K562 (cell line): ENCODE measurements around the gene CEMIP2. TPM values are rescaled to one million over a fixed set of nuclear protein-coding genes. Genes with fewer than 3 reads are reported as not detected.

Experiments
- ATF4 ChIP-seq: fragments of 450-650 bp; formaldehyde crosslinking; IDR thresholded peaks from 2 replicates; pipeline ENCODE4 v1.4.0; 2022; ENCODE audit warnings: mild to moderate bottlenecking, moderate library complexity
- CBX3 ChIP-seq, 2 experiments: IDR thresholded peaks; 1 replicate in 1 of 2; 2 replicates in 1 of 2; pipeline ENCODE4 v1.6.1; 2012; ENCODE audit warnings: inconsistent platforms in 2 of 2, low read length in 2 of 2, borderline replicate concordance in 1 of 2, control low read depth in 1 of 2
- CEBPB ChIP-seq: fragments of 450-650 bp; IDR thresholded peaks from 2 replicates; pipeline ENCODE4 v1.6.1; 2016; ENCODE audit warnings: missing genetic modification characterization, missing compliant biosample characterization
- E2F6 ChIP-seq, 2 experiments: IDR thresholded peaks; 2 replicates each; pipeline ENCODE4 v1.6.1; 2011; ENCODE audit warnings: borderline replicate concordance in 1 of 2, control low read depth in 1 of 2, low read depth in 1 of 2, low read length in 1 of 2, mild to moderate bottlenecking in 1 of 2, mixed read lengths in 1 of 2, moderate library complexity in 1 of 2; ENCODE audit not compliant: insufficient read depth in 1 of 2, insufficient read length in 1 of 2, poor library complexity in 1 of 2, severe bottlenecking in 1 of 2; ENCODE audit errors: extremely low read depth in 1 of 2
- FOXA3 ChIP-seq, 2 experiments: fragments of 450-650 bp in 1 of 2; sonication (generic) in 1 of 2; formaldehyde crosslinking; IDR thresholded peaks in 1 of 2; conservative IDR thresholded peaks in 1 of 2; 2 replicates each; pipeline versions ENCODE4 v1.4.0 to v1.8.0; 2020 to 2022; ENCODE audit warnings: mild to moderate bottlenecking in 2 of 2, missing genetic modification reagents in 1 of 2
- HDAC1 ChIP-seq, 2 experiments: fragments of 450-650 bp; IDR thresholded peaks; 2 replicates each; pipeline ENCODE4 v1.6.1; 2016 to 2017; ENCODE audit warnings: inconsistent platforms in 1 of 2, mild to moderate bottlenecking in 1 of 2, moderate library complexity in 1 of 2
- KLF1 ChIP-seq: fragments of 450-650 bp; IDR thresholded peaks from 2 replicates; pipeline ENCODE4 v1.6.1; 2016; ENCODE audit warnings: missing genetic modification characterization, missing compliant biosample characterization
- KLF13 ChIP-seq: fragments of 450-650 bp; IDR thresholded peaks from 2 replicates; pipeline ENCODE4 v1.6.1; 2016; ENCODE audit warnings: missing genetic modification characterization, low read depth, mild to moderate bottlenecking, missing compliant biosample characterization, moderate library complexity, borderline replicate concordance
- KLF16 ChIP-seq: IDR thresholded peaks from 2 replicates; pipeline ENCODE4 v1.6.1; 2016; ENCODE audit warnings: antibody characterized with exemption
- MTA2 ChIP-seq: fragments of 450-650 bp; IDR thresholded peaks from 2 replicates; pipeline ENCODE4 v1.6.1; 2016; ENCODE audit warnings: low read depth
- PHTF2 ChIP-seq: fragments of 250-450 bp; sonication (Bioruptor Pico); IDR thresholded peaks from 2 replicates; pipeline ENCODE4 v1.5.0; 2021; ENCODE audit warnings: mild to moderate bottlenecking
- POLR2A ChIP-seq: fragments of 450-650 bp; conservative IDR thresholded peaks from 2 replicates; pipeline ENCODE4 v1.6.1; 2016
- SAFB2 ChIP-seq: fragments of 200-400 bp; formaldehyde crosslinking; IDR thresholded peaks from 2 replicates; pipeline ENCODE4 v1.6.1; 2018; ENCODE audit warnings: borderline replicate concordance, low read length, low read depth, moderate library complexity; ENCODE audit not compliant: severe bottlenecking
- TSC22D4 ChIP-seq: fragments of 450-650 bp; IDR thresholded peaks from 2 replicates; pipeline ENCODE4 v1.6.1; 2016; ENCODE audit warnings: missing genetic modification characterization, missing biosample characterization, control low read depth
- ZNF124 ChIP-seq: sonication (generic); formaldehyde crosslinking; IDR thresholded peaks from 2 replicates; pipeline ENCODE4 v1.8.1; 2022; ENCODE audit warnings: missing genetic modification reagents
- ZNF165 ChIP-seq: fragments of 250-450 bp; sonication (Bioruptor Pico); IDR thresholded peaks from 2 replicates; pipeline ENCODE4 v1.4.0; 2020; ENCODE audit warnings: borderline replicate concordance
- ZNF77 ChIP-seq: fragments of 250-450 bp; sonication (Bioruptor Pico); IDR thresholded peaks from 2 replicates; pipeline ENCODE4 v1.5.0; 2020
- polyA plus RNA-seq, 8 experiments: library from polyadenylated mRNA; depleted of rRNA in 4 of 8; stranded (reverse) in 5 of 8; unstranded in 3 of 8; fragments of >200 nt; fragmentation: Nextera tagmentation in 2 of 8; fragmentation: Illumina TruSeq in 1 of 8; extraction: Ambion mirVana in 2 of 8; extraction: Trizol in 1 of 8; gene quantifications; 2 replicates each; pipeline versions ENCODE4 v1.2.1 to v1.2.3, GENCODE V29; 2011 to 2014; ENCODE audit warnings: inconsistent platforms in 1 of 8, missing spikeins in 1 of 8
- total RNA-seq, 7 experiments: library from RNA; depleted of rRNA in 6 of 7; stranded (reverse); fragments of >200 nt in 6 of 7; fragmentation: Illumina TruSeq in 2 of 7; extraction: Trizol in 2 of 7; gene quantifications; 2 replicates each; pipeline versions ENCODE4 v1.2.1 to v1.2.3, GENCODE V29; 2011 to 2021; ENCODE audit warnings: low replicate concordance in 1 of 7
- TF ChIP-seq, protein P1 (sequence below): fragments of 250-450 bp; sonication (Bioruptor Pico); IDR thresholded peaks from 2 replicates; pipeline ENCODE4 v1.5.0; 2020; ENCODE audit warnings: mild to moderate bottlenecking

Gene CEMIP2
- total and polyA plus RNA-seq, 9 of the 15 experiments (the other 6 are each of a cell fraction or from before 2014, with no cell fraction given) = 5.4 to 29.9 (median 14.2) TPM

- no peak for TF ChIP-seq SAFB2
- TF ChIP-seq ATF4 (CRISPR knock-in tag) = no peak
- no peak for TF ChIP-seq KLF1 (tag)
- TF ChIP-seq ZNF77 (CRISPR knock-in tag) = no peak
- TF ChIP-seq CBX3 (IDR thresholded peaks at IDR 0.05; ENCODE audit: borderline replicate concordance in 1 of 2, low read length in 2 of 2) = no peak
- TF ChIP-seq FOXA3 (CRISPR knock-in tag; conservative IDR thresholded peaks at IDR 0.05 in 1 of 2, IDR thresholded peaks at IDR 0.05 in 1 of 2) = no peak
- no peak for TF ChIP-seq MTA2
- no peak for TF ChIP-seq KLF16
- TF ChIP-seq PHTF2 (CRISPR knock-in tag) = no peak
- TF ChIP-seq, protein P1, sequence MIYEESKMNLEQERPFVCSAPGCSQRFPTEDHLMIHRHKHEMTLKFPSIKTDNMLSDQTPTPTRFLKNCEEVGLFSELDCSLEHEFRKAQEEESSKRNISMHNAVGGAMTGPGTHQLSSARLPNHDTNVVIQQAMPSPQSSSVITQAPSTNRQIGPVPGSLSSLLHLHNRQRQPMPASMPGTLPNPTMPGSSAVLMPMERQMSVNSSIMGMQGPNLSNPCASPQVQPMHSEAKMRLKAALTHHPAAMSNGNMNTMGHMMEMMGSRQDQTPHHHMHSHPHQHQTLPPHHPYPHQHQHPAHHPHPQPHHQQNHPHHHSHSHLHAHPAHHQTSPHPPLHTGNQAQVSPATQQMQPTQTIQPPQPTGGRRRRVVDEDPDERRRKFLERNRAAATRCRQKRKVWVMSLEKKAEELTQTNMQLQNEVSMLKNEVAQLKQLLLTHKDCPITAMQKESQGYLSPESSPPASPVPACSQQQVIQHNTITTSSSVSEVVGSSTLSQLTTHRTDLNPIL (CRISPR knock-in tag) = no peak
- no peak for TF ChIP-seq KLF13 (tag)
- peak in 1 of 2 experiments; percentile 42; a peak in 1 of 4 replicates for TF ChIP-seq HDAC1 (IDR thresholded peaks at IDR 0.05)
- no peak for TF ChIP-seq ZNF124 (CRISPR knock-in tag)
- 0 out of 2 replicates have a peak, but pooled peaks have one; percentile 34 for TF ChIP-seq POLR2A
- no peak for TF ChIP-seq CEBPB (tag)
- peak; percentile 36 to 64 for TF ChIP-seq E2F6 (IDR thresholded peaks at IDR 0.05; ENCODE audit: borderline replicate concordance in 1 of 2, extremely low read depth in 1 of 2, insufficient read depth in 1 of 2, insufficient read length in 1 of 2, low read depth in 1 of 2, low read length in 1 of 2, poor library complexity in 1 of 2, severe bottlenecking in 1 of 2)
- no peak for TF ChIP-seq ZNF165 (CRISPR knock-in tag)
- no peak for TF ChIP-seq TSC22D4
Measured at GRCh38 chr9:71647094-71647591, 121.2 kb downstream of the CEMIP2 start (continued).
